Upper lobe of right lung (tissue), 1 donor: ENCODE data around the gene CLCN4. TPM values are rescaled to one million over a fixed set of nuclear protein-coding genes. Genes with fewer than 3 reads are reported as not detected.
A peak's percentile ranks its signal among the peaks of the same experiment; 100 is the strongest.

Source experiments
- ATAC-seq: fragments of 200-7000 bp; cut with Tn5 transposase; one replicate; pipeline ENCODE4 v1.9.1; 2020; ENCODE audit warnings: mild to moderate bottlenecking, moderate library complexity
- DNase-seq: peaks from one replicate; pipeline ENCODE4 v3.0.0-alpha.2; 2020
- H3K27ac ChIP-seq: fragments of 200-600 bp; one replicate; pipeline ENCODE4 v1.8.0; 2022
- H3K27me3 ChIP-seq: fragments of 200-600 bp; one replicate; pipeline ENCODE4 v1.8.0; 2022; ENCODE audit warnings: mild to moderate bottlenecking
- H3K36me3 ChIP-seq: fragments of 200-600 bp; one replicate; pipeline ENCODE4 v1.8.0; 2022
- H3K4me1 ChIP-seq: fragments of 200-600 bp; one replicate; pipeline ENCODE4 v1.8.0; 2022
- H3K4me3 ChIP-seq: fragments of 200-600 bp; one replicate; pipeline ENCODE4 v1.8.0; 2022; ENCODE audit warnings: mild to moderate bottlenecking
- H3K9me3 ChIP-seq: fragments of 200-600 bp; one replicate; pipeline ENCODE4 v1.8.0; 2022
- intact Hi-C: fragments of 100-400 bp; cut with DNase I; formaldehyde crosslinking; loops from one replicate; pipeline ENCODE4 v1.11.0; 2022
- long read RNA-seq: library from polyadenylated mRNA; unstranded; transcript quantifications from one replicate; pipeline ENCODE4 v2.0.0, GENCODE V29; 2021
- total RNA-seq: library from RNA; stranded (reverse); fragmentation: NEBNext Ultra II Directional; extraction: Animal tissue kit (Norgen Biotek cat#: 25700); gene quantifications from one replicate; pipeline ENCODE4 v1.2.1, GENCODE V29; 2021
- TF ChIP-seq, protein P1 (sequence below): fragments of 200-600 bp; IDR thresholded peaks from one replicate; pipeline ENCODE4 v1.8.0; 2022; ENCODE audit warnings: antibody characterized with exemption
- donor health status: DM: no; HTN: yes; CAD: no; lungs with severe emphysema.

Gene CLCN4
- total RNA-seq = 9.8 TPM
- long read RNA-seq, full-length matches to known transcripts = 3 of 6 reads
- long read RNA-seq, partial matches to known transcripts = 1 of 6 reads
- long read RNA-seq, other reads (novel, unspliced or antisense) = 2 of 6 reads

DNA sequence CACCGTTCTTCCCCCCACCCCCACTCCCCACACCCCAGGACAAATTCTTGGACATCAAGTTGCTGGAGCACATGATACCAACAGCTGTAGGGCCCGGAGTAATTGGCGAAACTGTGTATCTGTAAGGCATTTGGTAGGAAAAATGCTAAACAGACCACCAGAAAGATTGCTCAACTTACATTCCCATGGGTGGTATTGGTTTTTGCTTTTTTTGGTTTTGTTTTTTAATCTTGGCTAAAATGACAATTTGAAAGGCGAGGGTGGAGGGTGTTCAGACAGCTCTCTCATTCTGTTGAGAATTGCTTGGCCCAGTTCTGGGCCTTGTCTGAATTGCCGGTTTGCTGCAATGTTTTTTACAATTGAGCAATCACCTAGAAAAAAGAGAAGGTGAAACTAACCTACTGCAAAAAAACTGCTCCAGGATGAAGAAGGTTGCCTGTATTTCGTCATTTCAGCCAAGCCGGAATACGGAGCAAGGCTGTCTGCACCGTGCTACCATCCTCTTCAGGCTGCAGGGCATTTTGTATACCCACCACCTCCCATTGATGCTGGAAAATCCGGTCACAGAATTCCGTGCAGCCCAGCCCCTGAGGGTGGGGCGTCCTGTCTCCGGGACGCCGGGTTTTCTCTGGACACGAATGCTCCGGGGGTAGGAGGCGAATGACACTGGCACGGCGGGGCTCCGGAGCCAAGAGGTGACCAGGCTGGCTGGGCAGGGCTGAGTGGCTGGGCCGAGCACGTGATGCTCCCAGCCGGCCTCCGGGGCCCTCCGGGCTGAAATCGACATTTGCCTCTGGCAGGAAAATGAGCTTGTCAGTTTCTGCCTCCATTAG, at the start of gene CLCN4:
CLCN4 (plus strand) TSS at position 777 of the 833 bp plus-strand sequence. CDS start 28,058 bp downstream, outside the sequence.
- no peaks in the 10 kb centered on the region for H3K9me3 ChIP-seq
- H3K4me3 ChIP-seq = peak within 1 kb of the TSS; percentile 45
- peaks cover 7% of the 10 kb centered on the region for H3K4me1 ChIP-seq
- H3K27me3 ChIP-seq = no peaks in the 10 kb centered on the region
- no peaks in the 10 kb centered on the region for H3K36me3 ChIP-seq
- DNase-seq = peak; percentile 87
- intact Hi-C loops = no loop called here
- ATAC-seq = peak; percentile 97
- TF ChIP-seq, protein P1, sequence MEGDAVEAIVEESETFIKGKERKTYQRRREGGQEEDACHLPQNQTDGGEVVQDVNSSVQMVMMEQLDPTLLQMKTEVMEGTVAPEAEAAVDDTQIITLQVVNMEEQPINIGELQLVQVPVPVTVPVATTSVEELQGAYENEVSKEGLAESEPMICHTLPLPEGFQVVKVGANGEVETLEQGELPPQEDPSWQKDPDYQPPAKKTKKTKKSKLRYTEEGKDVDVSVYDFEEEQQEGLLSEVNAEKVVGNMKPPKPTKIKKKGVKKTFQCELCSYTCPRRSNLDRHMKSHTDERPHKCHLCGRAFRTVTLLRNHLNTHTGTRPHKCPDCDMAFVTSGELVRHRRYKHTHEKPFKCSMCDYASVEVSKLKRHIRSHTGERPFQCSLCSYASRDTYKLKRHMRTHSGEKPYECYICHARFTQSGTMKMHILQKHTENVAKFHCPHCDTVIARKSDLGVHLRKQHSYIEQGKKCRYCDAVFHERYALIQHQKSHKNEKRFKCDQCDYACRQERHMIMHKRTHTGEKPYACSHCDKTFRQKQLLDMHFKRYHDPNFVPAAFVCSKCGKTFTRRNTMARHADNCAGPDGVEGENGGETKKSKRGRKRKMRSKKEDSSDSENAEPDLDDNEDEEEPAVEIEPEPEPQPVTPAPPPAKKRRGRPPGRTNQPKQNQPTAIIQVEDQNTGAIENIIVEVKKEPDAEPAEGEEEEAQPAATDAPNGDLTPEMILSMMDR = no peak
- peak within 1 kb of the TSS; percentile 74 for H3K27ac ChIP-seq

DNA sequence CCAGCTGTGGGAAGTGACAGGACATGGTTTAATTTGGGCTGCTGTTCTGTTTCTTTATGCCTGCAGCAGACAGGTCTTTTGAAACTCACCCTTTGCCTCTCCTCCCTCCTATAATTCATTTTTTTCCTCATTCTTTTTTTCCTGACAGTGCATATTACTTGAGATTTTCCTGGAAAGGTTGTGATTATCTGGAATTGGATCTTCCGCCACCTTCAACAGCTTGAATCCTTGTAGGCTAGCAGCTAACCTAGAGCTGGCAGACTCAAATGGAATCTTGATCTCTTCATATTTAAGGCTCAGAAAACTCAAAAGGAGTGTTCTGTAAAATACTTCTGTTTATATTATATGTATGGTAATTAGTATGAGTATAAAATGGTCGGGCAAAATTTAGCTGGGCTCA, 49.3 kb upstream of the CLCN4 start:
- peaks cover 11% of the 10 kb centered on the region for H3K4me1 ChIP-seq
- intact Hi-C loops = no loop called here
- TF ChIP-seq, protein P1 = no peak
- peak overlapping the region; percentile 24 for H3K27ac ChIP-seq
- H3K9me3 ChIP-seq = no peaks in the 10 kb centered on the region
- no peak overlapping the region for H3K4me3 ChIP-seq
- H3K36me3 ChIP-seq = no peaks in the 10 kb centered on the region
- DNase-seq (no peak), ATAC-seq (no peak)
- no peaks in the 10 kb centered on the region for H3K27me3 ChIP-seq

DNA sequence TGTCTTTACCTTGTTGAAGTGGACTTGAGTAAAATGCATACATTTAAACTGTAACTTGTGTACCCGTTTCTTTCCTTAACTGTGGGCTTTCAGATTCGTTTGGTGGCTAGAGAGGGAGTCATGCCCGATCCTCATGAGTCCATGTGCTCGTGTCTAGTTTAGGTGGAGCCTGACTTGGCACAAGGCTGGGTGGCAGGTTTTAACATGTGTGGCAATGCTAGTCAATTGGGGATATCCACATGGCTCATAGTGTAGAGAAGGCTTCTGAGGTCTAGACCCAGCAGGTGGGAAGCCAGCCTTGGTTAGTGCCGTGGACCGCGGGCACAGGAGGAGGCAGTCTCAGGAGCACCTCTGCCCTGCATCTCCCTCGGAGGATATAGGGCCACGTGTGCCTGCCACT, 48.5 kb upstream of the CLCN4 start:
- H3K27me3 ChIP-seq = no peaks in the 10 kb centered on the region
- ATAC-seq (peak; percentile 26), DNase-seq (no peak)
- TF ChIP-seq, protein P1 = no peak
- no peak overlapping the region for H3K4me3 ChIP-seq
- no peaks in the 10 kb centered on the region for H3K36me3 ChIP-seq
- intact Hi-C loops = no loop called here
- H3K9me3 ChIP-seq = no peaks in the 10 kb centered on the region
- peaks cover 11% of the 10 kb centered on the region for H3K4me1 ChIP-seq
- H3K27ac ChIP-seq = no peak overlapping the region

DNA sequence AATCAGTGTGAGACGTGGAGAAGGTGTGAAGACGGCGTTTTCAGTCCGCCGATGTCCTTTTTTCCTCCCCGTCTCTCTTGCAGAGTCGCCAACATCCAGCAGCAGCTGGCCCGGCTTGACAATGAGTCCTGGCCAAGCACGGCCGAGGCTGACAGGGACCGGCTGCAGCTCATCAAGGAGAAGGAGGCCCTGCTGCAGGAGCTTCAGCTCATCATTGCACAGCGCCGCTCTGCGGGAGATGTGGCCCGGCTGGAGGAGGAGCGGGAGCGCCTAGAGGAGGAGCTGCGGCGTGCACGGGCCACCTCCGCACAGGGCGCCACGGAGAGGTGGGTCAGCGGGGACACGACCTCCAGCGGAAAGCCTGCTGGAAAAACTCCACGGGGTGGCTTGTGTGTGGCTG, 47.1 kb upstream of the CLCN4 start:
- intact Hi-C loops = no loop called here
- Histone ChIP-seq H3K4me3 (no peak overlapping the region), H3K36me3 (no peaks in the 10 kb centered on the region), H3K27ac (peak overlapping the region; percentile 30), H3K27me3 (no peaks in the 10 kb centered on the region), H3K9me3 (no peaks in the 10 kb centered on the region), H3K4me1 (peaks cover 11% of the 10 kb centered on the region)
- ATAC-seq = peak; percentile 53
- DNase-seq = no peak
- TF ChIP-seq, protein P1 = no peak

DNA sequence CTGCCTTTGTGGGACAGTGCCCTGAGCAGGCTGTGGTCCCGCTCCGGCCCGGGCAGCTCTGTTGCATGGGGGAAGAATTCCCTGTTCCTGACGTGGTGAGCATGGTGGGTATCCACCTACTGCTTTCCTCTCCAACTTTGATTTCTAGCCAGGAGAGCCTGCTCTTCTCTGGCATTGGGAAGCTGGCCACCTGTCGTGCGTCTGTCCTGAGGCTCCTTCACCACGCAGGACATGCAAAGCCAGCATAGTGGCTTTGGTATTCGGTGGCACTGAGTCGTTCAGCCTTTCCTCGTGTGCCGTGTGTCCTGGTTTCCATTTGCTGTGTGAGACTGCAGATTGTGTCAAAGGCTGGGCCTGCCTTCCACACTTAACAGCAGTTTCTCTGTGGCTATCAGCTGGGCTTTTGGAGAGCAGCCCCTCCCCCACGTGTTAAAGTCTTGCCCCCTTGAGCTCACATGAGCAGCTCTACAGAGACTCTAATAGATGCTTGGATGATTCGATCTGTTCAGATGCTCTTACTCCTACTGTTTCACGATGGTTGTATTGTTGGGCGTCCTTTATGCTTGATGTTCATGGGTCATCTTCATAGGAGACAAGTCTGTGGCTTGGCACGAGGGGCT, 46.3 kb upstream of the CLCN4 start:
- Histone ChIP-seq H3K4me1 (peaks cover 11% of the 10 kb centered on the region), H3K36me3 (no peaks in the 10 kb centered on the region), H3K9me3 (no peaks in the 10 kb centered on the region), H3K27me3 (no peaks in the 10 kb centered on the region), H3K4me3 (no peak overlapping the region), H3K27ac (peak overlapping the region; percentile 30)
- no peak for DNase-seq
- intact Hi-C loops = no loop called here
- ATAC-seq = no peak
- TF ChIP-seq, protein P1 = no peak
